Stimulated activated CD4-positive, alpha-beta T cell treated with anti-CD3 and anti-CD28 coated beads, TNF-alpha, amount 100 ng/mL, for 4 hours (primary cell): ENCODE measurements around the gene RAP1GAP.

Experiments used
- DNase-seq, 3 experiments: peaks; one replicate each; pipeline ENCODE4 v3.0.0-alpha.2; 2020; ENCODE audit warnings: low read depth in 3 of 3

RAP1GAP gene

GRCh38 chr1:21592086-21592865 is 76.9 kb downstream of the RAP1GAP start:
- DNase-seq: no peak

- no peak for DNase-seq
Observed at GRCh38 chr1:21590934-21591333, 78.2 kb downstream of the RAP1GAP start.

GRCh38 chr1:21590126-21590880 is 78.9 kb downstream of the RAP1GAP start:
- DNase-seq: no peak

- no peak for DNase-seq
Observed at GRCh38 chr1:21589618-21590017, 79.5 kb downstream of the RAP1GAP start.

- DNase-seq: no peak
Observed at GRCh38 chr1:21587602-21587953, 81.6 kb downstream of the RAP1GAP start.

GRCh38 chr1:21586846-21587601 is 82.1 kb downstream of the RAP1GAP start:
- no peak for DNase-seq

- no peak for DNase-seq
Observed at GRCh38 chr1:21586222-21586621, 82.9 kb downstream of the RAP1GAP start.

- no peak for DNase-seq
Observed at GRCh38 chr1:21585037-21585436, 84.1 kb downstream of the RAP1GAP start.

GRCh38 chr1:21584096-21584495 is 85.1 kb downstream of the RAP1GAP start:
- DNase-seq: no peak

- DNase-seq: no peak
Observed at GRCh38 chr1:21579791-21580190, 89.4 kb downstream of the RAP1GAP start.

GRCh38 chr1:21577933-21578332 is 91.2 kb downstream of the RAP1GAP start:
- no peak for DNase-seq

- DNase-seq: no peak
Observed at GRCh38 chr1:21577324-21577723, 91.8 kb downstream of the RAP1GAP start.

GRCh38 chr1:21576798-21577187 is 92.4 kb downstream of the RAP1GAP start:
- DNase-seq: no peak

GRCh38 chr1:21576031-21576797 is 92.9 kb downstream of the RAP1GAP start:
- no peak for DNase-seq

- DNase-seq: no peak
Observed at GRCh38 chr1:21575351-21575942, 93.7 kb downstream of the RAP1GAP start.

GRCh38 chr1:21574466-21575151 is 94.5 kb downstream of the RAP1GAP start:
- no peak for DNase-seq

GRCh38 chr1:21573971-21574465 is 95.1 kb downstream of the RAP1GAP start:
- no peak for DNase-seq

- DNase-seq: no peak
Observed at GRCh38 chr1:21573475-21573874, 95.7 kb downstream of the RAP1GAP start.

- DNase-seq: no peak
Observed at GRCh38 chr1:21572735-21573277, 96.4 kb downstream of the RAP1GAP start.

- DNase-seq: no peak
Observed at GRCh38 chr1:21572221-21572620, 96.9 kb downstream of the RAP1GAP start.
